HepG2 (cell line): Measurements from ENCODE around the gene ACSL3. TPM values are rescaled to one million over a fixed set of nuclear protein-coding genes. Genes with fewer than 3 reads are reported as not detected.

ENCODE experiments used
- ATF1 ChIP-seq: IDR thresholded peaks from 2 replicates; pipeline ENCODE4 v1.6.1; 2016; ENCODE audit warnings: mild to moderate bottlenecking, control low read depth
- BATF2 ChIP-seq: sonication (generic); formaldehyde crosslinking; IDR thresholded peaks from 2 replicates; pipeline ENCODE4 v1.8.0; 2022; ENCODE audit warnings: mild to moderate bottlenecking, missing genetic modification reagents, moderate library complexity
- IRX3 ChIP-seq: sonication (generic); formaldehyde crosslinking; IDR thresholded peaks from 2 replicates; pipeline ENCODE4 v1.8.1; 2023; ENCODE audit warnings: mild to moderate bottlenecking, low read depth, missing genetic modification reagents, borderline replicate concordance
- KLF9 ChIP-seq: IDR thresholded peaks from 2 replicates; pipeline ENCODE4 v1.6.1; 2016; ENCODE audit warnings: low read depth
- MAFK ChIP-seq, 2 experiments: IDR thresholded peaks in 1 of 2; conservative IDR thresholded peaks in 1 of 2; 2 replicates each; pipeline ENCODE4 v1.6.1; 2011; ENCODE audit warnings: improper control_type of control experiment in 2 of 2, low read length in 2 of 2
- MIXL1 ChIP-seq: IDR thresholded peaks from 2 replicates; pipeline ENCODE4 v1.6.1; 2016
- NKX3-1 ChIP-seq: sonication (generic); formaldehyde crosslinking; IDR thresholded peaks from 2 replicates; pipeline ENCODE4 v1.5.0; 2020; ENCODE audit warnings: missing genetic modification reagents
- PAF1 ChIP-seq: IDR thresholded peaks from 2 replicates; pipeline ENCODE4 v1.6.1; 2016; ENCODE audit warnings: missing genetic modification reagents, missing compliant biosample characterization
- PAX8 ChIP-seq: sonication (generic); formaldehyde crosslinking; IDR thresholded peaks from 2 replicates; pipeline ENCODE4 v1.8.0; 2022; ENCODE audit warnings: mild to moderate bottlenecking, missing genetic modification reagents, borderline replicate concordance
- PHF21A ChIP-seq: sonication (generic); formaldehyde crosslinking; IDR thresholded peaks from 2 replicates; pipeline ENCODE4 v1.5.0; 2020; ENCODE audit warnings: mild to moderate bottlenecking, missing genetic modification reagents
- POLR2AphosphoS5 ChIP-seq: IDR thresholded peaks from 2 replicates; pipeline ENCODE4 v1.6.1; 2012; ENCODE audit warnings: low read depth, low read length
- SIX4 ChIP-seq: sonication (generic); formaldehyde crosslinking; IDR thresholded peaks from 2 replicates; pipeline ENCODE4 v1.4.0; 2020; ENCODE audit warnings: missing genetic modification reagents
- SMC3 ChIP-seq: IDR thresholded peaks from 2 replicates; pipeline ENCODE4 v1.6.1; 2011; ENCODE audit warnings: low read length, improper control_type of control experiment
- SRY ChIP-seq: sonication (generic); formaldehyde crosslinking; IDR thresholded peaks from 2 replicates; pipeline ENCODE4 v1.8.0; 2022; ENCODE audit warnings: mild to moderate bottlenecking, missing genetic modification reagents
- STAT6 ChIP-seq: sonication (generic); formaldehyde crosslinking; IDR thresholded peaks from 2 replicates; pipeline ENCODE4 v1.4.0; 2020; ENCODE audit warnings: missing genetic modification reagents, mild to moderate bottlenecking, borderline replicate concordance
- TAF1 ChIP-seq: sonication (generic); formaldehyde crosslinking; IDR thresholded peaks from 2 replicates; pipeline ENCODE4 v1.4.0; 2020; ENCODE audit warnings: missing genetic modification reagents
- TCF12 ChIP-seq, 2 experiments: fragments of 450-650 bp in 1 of 2; sonication (generic) in 1 of 2; formaldehyde crosslinking in 1 of 2; IDR thresholded peaks; 2 replicates each; pipeline versions ENCODE4 v1.6.1 to v1.8.0; 2017 to 2022; ENCODE audit warnings: antibody characterized with exemption in 1 of 2, mild to moderate bottlenecking in 1 of 2, missing genetic modification reagents in 1 of 2, moderate library complexity in 1 of 2
- ZEB1 ChIP-seq: IDR thresholded peaks from 2 replicates; pipeline ENCODE4 v1.6.1; 2012; ENCODE audit warnings: mild to moderate bottlenecking, low read depth, inconsistent platforms; ENCODE audit not compliant: insufficient replicate concordance
- ZKSCAN5 ChIP-seq: sonication (generic); formaldehyde crosslinking; IDR thresholded peaks from 2 replicates; pipeline ENCODE4 v1.5.1; 2020; ENCODE audit warnings: mild to moderate bottlenecking, missing genetic modification reagents
- ZNF234 ChIP-seq: sonication (generic); formaldehyde crosslinking; conservative IDR thresholded peaks from 2 replicates; pipeline ENCODE4 v1.5.1; 2020; ENCODE audit warnings: mild to moderate bottlenecking, missing genetic modification reagents
- ZNF567 ChIP-seq: sonication (generic); formaldehyde crosslinking; IDR thresholded peaks from 2 replicates; pipeline ENCODE4 v1.8.1; 2023; ENCODE audit warnings: mild to moderate bottlenecking, missing genetic modification reagents, borderline replicate concordance
- ZNF629 ChIP-seq: sonication (generic); formaldehyde crosslinking; conservative IDR thresholded peaks from 2 replicates; pipeline ENCODE4 v1.5.0; 2020; ENCODE audit warnings: missing genetic modification reagents
- ZNF7 ChIP-seq: IDR thresholded peaks from 2 replicates; pipeline ENCODE4 v1.6.1; 2016; ENCODE audit warnings: missing biosample characterization, missing genetic modification reagents
- ZNF782 ChIP-seq: sonication (generic); formaldehyde crosslinking; IDR thresholded peaks from 2 replicates; pipeline ENCODE4 v1.4.0; 2020; ENCODE audit warnings: missing genetic modification reagents, mild to moderate bottlenecking, borderline replicate concordance
- ZSCAN22 ChIP-seq: sonication (generic); formaldehyde crosslinking; IDR thresholded peaks from 2 replicates; pipeline ENCODE4 v1.4.0; 2020; ENCODE audit warnings: mild to moderate bottlenecking, missing genetic modification reagents
- polyA plus RNA-seq, 8 experiments: library from polyadenylated mRNA; depleted of rRNA in 3 of 8; stranded (reverse) in 7 of 8; unstranded in 1 of 8; fragments of >200 nt; fragmentation: Illumina TruSeq in 4 of 8; extraction: Trizol in 4 of 8; gene quantifications; 2 replicates each; pipeline versions ENCODE4 v1.2.1 to v1.2.3, GENCODE V29; 2011 to 2016; ENCODE audit warnings: low read depth in 4 of 8, missing spikeins in 1 of 8, mixed read lengths in 1 of 8; ENCODE audit not compliant: insufficient read depth in 1 of 8
- total RNA-seq, 5 experiments: library from RNA; depleted of rRNA; stranded (reverse); fragments of >200 nt; fragmentation: Illumina TruSeq; extraction: Trizol; gene quantifications; 2 replicates each; pipeline ENCODE4 v1.2.3, GENCODE V29; 2016; ENCODE audit warnings: low read depth in 1 of 5

The ACSL3 gene
- total and polyA plus RNA-seq, 2 of the 13 experiments (the other 11 are each of a cell fraction or from before 2014, with no cell fraction given), result 305 to 365 TPM

- TF ChIP-seq KLF9 (CRISPR knock-in tag) (no peak), TCF12 (IDR thresholded peaks at IDR 0.05) (no peak), TCF12 (CRISPR knock-in tag; IDR thresholded peaks at IDR 0.05) (no peak), ZNF782 (CRISPR knock-in tag) (no peak), PAF1 (CRISPR knock-in tag) (peak; percentile 42; the same call in 1 of the 2 replicates), MAFK (conservative IDR thresholded peaks at IDR 0.05 in 1 of 2, IDR thresholded peaks at IDR 0.05 in 1 of 2; ENCODE audit: low read length in 2 of 2) (peak; percentile 88 to 91), PAX8 (no peak), NKX3-1 (CRISPR knock-in tag) (no peak), PHF21A (CRISPR knock-in tag) (no peak), SIX4 (no peak), SRY (CRISPR knock-in tag) (no peak), STAT6 (CRISPR knock-in tag) (no peak), SMC3 (no peak), IRX3 (CRISPR knock-in tag) (no peak), ZNF234 (CRISPR knock-in tag) (no peak), POLR2AphosphoS5 (0 out of 2 replicates have a peak, but pooled peaks have one; percentile 14), ZNF567 (no peak), BATF2 (CRISPR knock-in tag) (no peak), ZEB1 (no peak), TAF1 (CRISPR knock-in tag) (no peak), MIXL1 (CRISPR knock-in tag) (no peak), ZNF7 (CRISPR knock-in tag) (no peak), ATF1 (CRISPR knock-in tag) (no peak), ZNF629 (CRISPR knock-in tag) (no peak), ZKSCAN5 (CRISPR knock-in tag) (no peak), ZSCAN22 (no peak)
- TF ChIP-seq, all 625 proteins: peak for 6
Observed at GRCh38 chr2:222943820-222944219, 83.0 kb downstream of the ACSL3 start (continued).
